Testis (tissue), 2 donors: ENCODE results near the gene CHRM4.

Experiments
- POLR2A ChIP-seq: fragments of 450-650 bp; IDR thresholded peaks from one replicate; pipeline ENCODE4 v1.6.1; 2017; ENCODE audit warnings: antibody characterized with exemption, mild to moderate bottlenecking, moderate library complexity
- TF ChIP-seq, protein P1 (sequence below), 3 experiments: fragments of 450-650 bp in 2 of 3; fragments of 200-600 bp in 1 of 3; sonication (generic) in 1 of 3; IDR thresholded peaks; one replicate each; pipeline ENCODE4 v1.5.1; 2016 to 2019; ENCODE audit warnings: antibody characterized with exemption in 3 of 3, mild to moderate bottlenecking in 2 of 3, moderate library complexity in 1 of 3

DNA sequence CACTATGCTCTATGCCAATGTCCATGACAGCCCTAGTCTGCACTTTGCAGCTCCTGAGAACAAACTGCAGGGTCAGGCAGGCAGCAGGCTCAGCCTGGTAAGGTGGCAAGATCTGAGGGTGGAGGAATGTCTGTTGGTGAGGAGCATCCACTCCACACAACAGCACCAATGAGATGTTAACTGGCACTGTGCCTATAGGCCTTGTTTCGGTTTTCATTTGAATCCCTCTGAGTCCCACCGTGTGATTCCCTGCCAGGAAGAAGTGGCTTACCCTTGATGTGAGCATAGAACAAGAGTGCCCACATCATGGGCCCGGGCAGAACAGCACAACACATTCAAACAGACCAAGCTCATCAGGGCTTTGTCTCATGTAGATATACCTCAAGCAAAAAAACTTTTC lies 44.1 kb upstream of the CHRM4 start:
- no peak for TF ChIP-seq POLR2A
- TF ChIP-seq, protein P1, sequence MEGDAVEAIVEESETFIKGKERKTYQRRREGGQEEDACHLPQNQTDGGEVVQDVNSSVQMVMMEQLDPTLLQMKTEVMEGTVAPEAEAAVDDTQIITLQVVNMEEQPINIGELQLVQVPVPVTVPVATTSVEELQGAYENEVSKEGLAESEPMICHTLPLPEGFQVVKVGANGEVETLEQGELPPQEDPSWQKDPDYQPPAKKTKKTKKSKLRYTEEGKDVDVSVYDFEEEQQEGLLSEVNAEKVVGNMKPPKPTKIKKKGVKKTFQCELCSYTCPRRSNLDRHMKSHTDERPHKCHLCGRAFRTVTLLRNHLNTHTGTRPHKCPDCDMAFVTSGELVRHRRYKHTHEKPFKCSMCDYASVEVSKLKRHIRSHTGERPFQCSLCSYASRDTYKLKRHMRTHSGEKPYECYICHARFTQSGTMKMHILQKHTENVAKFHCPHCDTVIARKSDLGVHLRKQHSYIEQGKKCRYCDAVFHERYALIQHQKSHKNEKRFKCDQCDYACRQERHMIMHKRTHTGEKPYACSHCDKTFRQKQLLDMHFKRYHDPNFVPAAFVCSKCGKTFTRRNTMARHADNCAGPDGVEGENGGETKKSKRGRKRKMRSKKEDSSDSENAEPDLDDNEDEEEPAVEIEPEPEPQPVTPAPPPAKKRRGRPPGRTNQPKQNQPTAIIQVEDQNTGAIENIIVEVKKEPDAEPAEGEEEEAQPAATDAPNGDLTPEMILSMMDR (IDR thresholded peaks at IDR 0.05), result no peak
